A673 (cell line): Measurements from ENCODE around the gene HDAC2. TPM values are rescaled to one million over a fixed set of nuclear protein-coding genes. Genes with fewer than 3 reads are reported as not detected.

ENCODE experiments used
- BruUV-seq: library from RNA; stranded (reverse); fragments of 400-500 nt; replicated peaks from 2 replicates; lab custom pipeline; 2021; lab: Mats Ljungman, UMichigan
- CTCF ChIA-PET: fragments of 300-600 bp; sonication (Branson Sonifier 250); formaldehyde crosslinking; loops from one replicate; lab custom pipeline; 2022; ENCODE audit warnings: antibody characterized with exemption; lab: Charles Lee
- POLR2A ChIA-PET: fragments of 300-600 bp; sonication (Branson Sonifier 250); formaldehyde crosslinking; loops from one replicate; lab custom pipeline; 2022; ENCODE audit warnings: antibody characterized with exemption; ENCODE audit not compliant: low non-redundant PET; lab: Charles Lee
- DNase-seq: peaks from one replicate; pipeline ENCODE4 v3.0.0-alpha.2; 2015; ENCODE audit warnings: low spot score
- H3K27ac ChIP-seq: fragments of 200-600 bp; sonication (generic); 2 replicates; pipeline ENCODE4 v1.5.1; 2016; ENCODE audit warnings: mixed run types, low read depth, mild to moderate bottlenecking, mixed read lengths, antibody characterized with exemption, low read length; ENCODE audit not compliant: poor library complexity, severe bottlenecking
- H3K27me3 ChIP-seq: fragments of 200-600 bp; sonication (generic); replicated peaks from 2 replicates; pipeline ENCODE4 v1.6.1; 2017; ENCODE audit warnings: mixed run types, low read depth, mild to moderate bottlenecking, mixed read lengths, antibody characterized with exemption, low read length; ENCODE audit not compliant: insufficient read depth, poor library complexity
- H3K36me3 ChIP-seq: fragments of 200-600 bp; sonication (generic); 2 replicates; pipeline ENCODE4 v1.6.1; 2016; ENCODE audit warnings: mixed run types, mild to moderate bottlenecking, mixed read lengths, antibody characterized with exemption, low read length; ENCODE audit not compliant: insufficient read depth, poor library complexity, severe bottlenecking
- H3K4me1 ChIP-seq: fragments of 200-600 bp; sonication (generic); 2 replicates; pipeline ENCODE4 v1.6.1; 2017; ENCODE audit warnings: mixed run types, mild to moderate bottlenecking, mixed read lengths, antibody characterized with exemption, low read length; ENCODE audit not compliant: insufficient read depth, poor library complexity, severe bottlenecking
- H3K4me3 ChIP-seq: fragments of 200-600 bp; sonication (generic); 2 replicates; pipeline ENCODE4 v1.5.1; 2016; ENCODE audit warnings: low read depth, mixed run types, mild to moderate bottlenecking, mixed read lengths, low read length; ENCODE audit not compliant: poor library complexity, severe bottlenecking
- H3K9me3 ChIP-seq: fragments of 200-600 bp; sonication (generic); 2 replicates; pipeline ENCODE4 v1.6.1; 2016; ENCODE audit warnings: mixed run types, low read depth, mild to moderate bottlenecking, mixed read lengths, antibody characterized with exemption, low read length; ENCODE audit not compliant: poor library complexity, severe bottlenecking
- EZH2 ChIP-seq: fragments of 200-600 bp; sonication (generic); IDR thresholded peaks from 2 replicates; pipeline ENCODE4 v1.6.1; 2017; ENCODE audit warnings: borderline replicate concordance, low read depth, mild to moderate bottlenecking, mixed read lengths, antibody characterized with exemption, low read length; ENCODE audit not compliant: poor library complexity, severe bottlenecking
- intact Hi-C: fragments of 100-400 bp; cut with micrococcal nuclease; formaldehyde crosslinking; loops from one replicate; pipeline ENCODE4 v1.10.0; 2022; ENCODE audit not compliant: unreplicated experiment
- total RNA-seq: library from RNA; stranded (reverse); gene quantifications from 2 replicates; pipeline ENCODE4 v1.2.3, GENCODE V29; 2021
- TF ChIP-seq, protein P1 (sequence below): fragments of 300-800, 200-600 bp; sonication (generic); conservative IDR thresholded peaks from 2 replicates; pipeline ENCODE4 v1.5.1; 2017; ENCODE audit warnings: low read depth, mild to moderate bottlenecking, antibody characterized with exemption, low read length, moderate library complexity, mixed read lengths

The HDAC2 gene
- total RNA-seq, 1 experiment from 2014 or later, result 257 TPM

DNA sequence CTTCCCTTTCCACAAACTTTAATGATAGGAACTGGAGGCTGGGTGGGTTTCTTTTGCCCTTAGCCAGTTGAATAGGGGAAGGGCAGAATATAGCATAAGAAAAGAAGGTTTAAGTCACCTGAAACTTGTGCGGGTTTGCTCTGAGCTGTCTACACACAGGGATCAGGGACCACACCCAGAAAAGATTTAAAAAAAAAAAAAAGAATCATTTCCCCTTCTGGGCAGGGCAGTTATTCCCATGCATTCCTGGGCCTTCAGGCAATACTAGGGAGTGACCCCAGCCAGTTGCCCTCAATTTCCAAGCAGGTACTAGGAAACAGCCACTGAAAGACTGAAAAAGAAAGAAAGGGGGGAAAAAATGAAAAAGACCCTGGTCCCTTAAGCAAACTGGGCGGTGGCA is 39.6 kb upstream of the HDAC2 start:
- Histone ChIP-seq H3K4me1 (no peaks in the 10 kb centered on the region), H3K4me3 (no peak overlapping the region), H3K36me3 (no peaks in the 10 kb centered on the region), H3K27me3 (no peaks in the 10 kb centered on the region), H3K9me3 (no peaks in the 10 kb centered on the region), H3K27ac (no peak overlapping the region)
- CTCF ChIA-PET, result no interaction called here
- no peak for DNase-seq
- intact Hi-C loops, result no loop called here
- no peak for TF ChIP-seq EZH2
- TF ChIP-seq, protein P1, sequence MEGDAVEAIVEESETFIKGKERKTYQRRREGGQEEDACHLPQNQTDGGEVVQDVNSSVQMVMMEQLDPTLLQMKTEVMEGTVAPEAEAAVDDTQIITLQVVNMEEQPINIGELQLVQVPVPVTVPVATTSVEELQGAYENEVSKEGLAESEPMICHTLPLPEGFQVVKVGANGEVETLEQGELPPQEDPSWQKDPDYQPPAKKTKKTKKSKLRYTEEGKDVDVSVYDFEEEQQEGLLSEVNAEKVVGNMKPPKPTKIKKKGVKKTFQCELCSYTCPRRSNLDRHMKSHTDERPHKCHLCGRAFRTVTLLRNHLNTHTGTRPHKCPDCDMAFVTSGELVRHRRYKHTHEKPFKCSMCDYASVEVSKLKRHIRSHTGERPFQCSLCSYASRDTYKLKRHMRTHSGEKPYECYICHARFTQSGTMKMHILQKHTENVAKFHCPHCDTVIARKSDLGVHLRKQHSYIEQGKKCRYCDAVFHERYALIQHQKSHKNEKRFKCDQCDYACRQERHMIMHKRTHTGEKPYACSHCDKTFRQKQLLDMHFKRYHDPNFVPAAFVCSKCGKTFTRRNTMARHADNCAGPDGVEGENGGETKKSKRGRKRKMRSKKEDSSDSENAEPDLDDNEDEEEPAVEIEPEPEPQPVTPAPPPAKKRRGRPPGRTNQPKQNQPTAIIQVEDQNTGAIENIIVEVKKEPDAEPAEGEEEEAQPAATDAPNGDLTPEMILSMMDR, result no peak
- BruUV-seq, result no TSS peak
- POLR2A ChIA-PET, result no interaction called here

DNA sequence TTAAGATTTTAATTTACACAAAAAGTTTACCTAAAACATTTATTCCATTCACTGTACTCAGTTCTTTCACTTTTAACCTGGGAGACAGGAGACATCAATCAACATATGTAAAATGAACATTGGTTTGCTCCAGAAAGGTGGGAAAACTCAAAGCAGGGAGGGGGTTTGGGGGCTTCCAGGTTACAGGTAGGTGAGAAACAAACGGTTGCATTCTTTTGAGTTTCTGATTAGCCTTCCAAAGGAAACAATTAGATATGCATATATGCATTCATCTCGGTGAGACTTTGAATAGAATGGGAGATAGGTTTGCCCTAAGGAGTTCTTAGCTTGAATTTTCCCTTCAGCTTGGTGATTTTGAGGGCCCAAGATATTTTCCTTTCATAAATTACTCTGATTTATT is 38.2 kb upstream of the HDAC2 start:
- BruUV-seq, result no TSS peak
- Histone ChIP-seq H3K4me3 (no peak overlapping the region), H3K27ac (no peak overlapping the region), H3K9me3 (no peaks in the 10 kb centered on the region), H3K27me3 (no peaks in the 10 kb centered on the region), H3K4me1 (no peaks in the 10 kb centered on the region), H3K36me3 (no peaks in the 10 kb centered on the region)
- ChIA-PET POLR2A (interaction anchor here (0.6 kb wide), 1 partner anchor 44 kb away, joined by 3 read pairs; no protein-coding TSS in a partner anchor), CTCF (no interaction called here)
- intact Hi-C loops, result no loop called here
- DNase-seq, result no peak
- TF ChIP-seq, protein P1, result no peak
- TF ChIP-seq EZH2, result no peak

DNA sequence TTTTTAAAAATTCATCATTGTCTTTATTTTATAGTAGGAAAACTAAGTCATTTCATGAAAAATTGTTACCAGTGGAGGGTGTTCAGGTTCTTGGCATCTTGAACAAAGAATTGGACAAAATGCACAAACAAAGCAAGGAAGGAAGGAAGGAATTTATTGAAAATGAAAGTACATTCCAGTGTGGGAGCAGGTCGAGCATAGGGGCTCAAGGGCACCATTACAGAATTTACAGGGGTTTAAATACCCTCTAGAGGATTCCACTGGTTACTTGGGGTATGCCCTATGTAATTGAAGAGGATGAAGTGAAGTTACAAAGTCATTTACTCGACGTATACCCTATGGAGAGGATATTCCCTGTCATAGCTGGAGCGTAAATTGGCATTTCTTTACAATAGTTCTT is 37.4 kb upstream of the HDAC2 start:
- DNase-seq, result no peak
- ChIA-PET CTCF (no interaction called here), POLR2A (no interaction called here)
- Histone ChIP-seq H3K4me1 (no peaks in the 10 kb centered on the region), H3K36me3 (no peaks in the 10 kb centered on the region), H3K9me3 (no peaks in the 10 kb centered on the region), H3K27me3 (no peaks in the 10 kb centered on the region), H3K27ac (no peak overlapping the region), H3K4me3 (no peak overlapping the region)
- TF ChIP-seq, protein P1, result no peak
- no peak for TF ChIP-seq EZH2
- BruUV-seq, result no TSS peak
- intact Hi-C loops, result no loop called here
